Suprapubic skin (tissue), 4 donors: ENCODE data around the gene LRBA. TPM values are rescaled to one million over a fixed set of nuclear protein-coding genes. Genes with fewer than 3 reads are reported as not detected.

Experiments used
- DNase-seq, 2 donors: peaks; one replicate each; pipeline ENCODE4 v3.0.0-alpha.2; 2019; ENCODE audit warnings: low spot score in 2 of 2
- H3K27ac ChIP-seq: fragments of 200-600 bp; sonication (generic); one replicate; pipeline ENCODE4 v1.5.1; 2019
- H3K27me3 ChIP-seq: fragments of 200-600 bp; sonication (generic); one replicate; pipeline ENCODE4 v1.5.1; 2019
- H3K36me3 ChIP-seq: fragments of 200-600 bp; sonication (generic); one replicate; pipeline ENCODE4 v1.5.1; 2019
- H3K4me1 ChIP-seq: fragments of 200-600 bp; sonication (generic); one replicate; pipeline ENCODE4 v1.5.1; 2019
- H3K4me3 ChIP-seq: fragments of 200-600 bp; sonication (generic); one replicate; pipeline ENCODE4 v1.5.1; 2019; ENCODE audit warnings: mild to moderate bottlenecking
- H3K9me3 ChIP-seq: fragments of 200-600 bp; sonication (generic); one replicate; pipeline ENCODE4 v1.5.1; 2019
- CTCF ChIP-seq, 2 donors: fragments of 200-600 bp in 1 of 2; fragments of 450-650 bp in 1 of 2; sonication (generic) in 1 of 2; IDR thresholded peaks; one replicate each; pipeline ENCODE4 v1.5.1; 2016 to 2019; ENCODE audit warnings: antibody characterized with exemption in 2 of 2, mild to moderate bottlenecking in 1 of 2, moderate library complexity in 1 of 2
- EP300 ChIP-seq: sonication (generic); formaldehyde crosslinking; IDR thresholded peaks from one replicate; pipeline ENCODE4 v1.6.1; 2017; ENCODE audit warnings: antibody characterized with exemption
- POLR2A ChIP-seq, 2 donors: fragments of 450-650 bp; IDR thresholded peaks; one replicate each; pipeline ENCODE4 v1.6.1; 2017; ENCODE audit warnings: antibody characterized with exemption in 2 of 2, mild to moderate bottlenecking in 2 of 2, moderate library complexity in 2 of 2
- POLR2AphosphoS5 ChIP-seq, 3 donors: sonication (generic); formaldehyde crosslinking; IDR thresholded peaks; one replicate each; pipeline ENCODE4 v1.6.1; 2017; ENCODE audit warnings: antibody characterized with exemption in 3 of 3
- WGBS: methylation state at CpG from one replicate; pipeline ENCODE4 v1.1.5; 2018; 5-methylcytosine and 5-hydroxymethylcytosine counted together
- total RNA-seq, 4 donors: library from RNA; depleted of rRNA; stranded (reverse); fragments of >200 nt; gene quantifications; one replicate each; pipeline ENCODE4 v1.1.0, GENCODE V29; 2016

LRBA gene
- total RNA-seq, 4 donors from 2014 or later: 64.6 to 128 (median 81.0) TPM

- Histone ChIP-seq H3K27ac (no peak overlapping the region), H3K4me3 (no peak overlapping the region), H3K27me3 (no peaks in the 10 kb centered on the region), H3K4me1 (no peaks in the 10 kb centered on the region), H3K36me3 (no peaks in the 10 kb centered on the region), H3K9me3 (no peaks in the 10 kb centered on the region)
- TF ChIP-seq EP300 (no peak), CTCF (IDR thresholded peaks at IDR 0.05) (no peak)
- no peak for DNase-seq
- 96% methylated on average over 1 of the region's 1 CpG for WGBS
These were observed 701.1 kb downstream of the LRBA start for GRCh38 chr4:150314031-150314430.

GRCh38 chr4:150310159-150310895 is 704.8 kb downstream of the LRBA start:
- Histone ChIP-seq H3K9me3 (no peaks in the 10 kb centered on the region), H3K27ac (no peak overlapping the region), H3K4me3 (no peak overlapping the region), H3K36me3 (no peaks in the 10 kb centered on the region), H3K4me1 (no peaks in the 10 kb centered on the region), H3K27me3 (no peaks in the 10 kb centered on the region)
- DNase-seq: no peak
- TF ChIP-seq EP300 (no peak), CTCF (IDR thresholded peaks at IDR 0.05) (no peak), POLR2AphosphoS5 (IDR thresholded peaks at IDR 0.05) (no peak), POLR2A (IDR thresholded peaks at IDR 0.05) (no peak)
- WGBS: 83% methylated on average over 4 of the region's 4 CpGs

GRCh38 chr4:150308824-150309472 is 706.1 kb downstream of the LRBA start:
- 95% methylated on average over 4 of the region's 4 CpGs for WGBS

GRCh38 chr4:150306719-150307118 is 708.4 kb downstream of the LRBA start:
- no peaks in the 10 kb centered on the region for H3K4me1 ChIP-seq
- WGBS: 90% methylated on average over 1 of the region's 1 CpG
- DNase-seq: no peak

More at GRCh38 chr4:150308824-150309472, 706.1 kb downstream of the LRBA start:
- Histone ChIP-seq H3K9me3 (no peaks in the 10 kb centered on the region), H3K36me3 (no peaks in the 10 kb centered on the region), H3K4me3 (no peak overlapping the region), H3K27me3 (no peaks in the 10 kb centered on the region), H3K27ac (no peak overlapping the region), H3K4me1 (no peaks in the 10 kb centered on the region)
- DNase-seq: no peak
- TF ChIP-seq EP300 (no peak), POLR2AphosphoS5 (IDR thresholded peaks at IDR 0.05) (no peak), POLR2A (IDR thresholded peaks at IDR 0.05) (no peak), CTCF (IDR thresholded peaks at IDR 0.05) (no peak)

More at GRCh38 chr4:150306719-150307118, 708.4 kb downstream of the LRBA start:
- Histone ChIP-seq H3K27ac (no peak overlapping the region), H3K27me3 (no peaks in the 10 kb centered on the region), H3K9me3 (no peaks in the 10 kb centered on the region), H3K4me3 (no peak overlapping the region), H3K36me3 (no peaks in the 10 kb centered on the region)
- TF ChIP-seq EP300 (no peak), CTCF (IDR thresholded peaks at IDR 0.05) (no peak), POLR2A (IDR thresholded peaks at IDR 0.05) (no peak), POLR2AphosphoS5 (IDR thresholded peaks at IDR 0.05) (no peak)
